Activated naive CD8-positive, alpha-beta T cell treated with anti-CD3 and anti-CD28 coated beads, Interleukin-2, amount 50 U/mL, for 24 hours (primary cell): ENCODE results near the gene ANKRD29.
A peak's percentile ranks its signal among the peaks of the same experiment; 100 is the strongest.
"Not testable (repeated sequence)": the region's sequence is repeated elsewhere in the genome, so short reads cannot be mapped to it uniquely, and the experiment has no call there.

Experiments used
- ATAC-seq: fragments of 150-1000 bp; cut with Tn5 transposase; one replicate; pipeline ENCODE4 v1.10.0; 2021
- DNase-seq: peaks from one replicate; pipeline ENCODE4 v3.0.0; 2021
- H3K27ac Mint-ChIP-seq: one replicate; pipeline ENCODE4 v1.8.0; 2021; ENCODE audit warnings: mild to moderate bottlenecking, mixed read lengths
- H3K27me3 Mint-ChIP-seq: one replicate; pipeline ENCODE4 v1.8.0; 2021; ENCODE audit warnings: mixed read lengths
- H3K36me3 Mint-ChIP-seq: one replicate; pipeline ENCODE4 v1.8.0; 2021; ENCODE audit warnings: low read depth, mixed read lengths
- H3K4me1 Mint-ChIP-seq: one replicate; pipeline ENCODE4 v1.8.0; 2021; ENCODE audit warnings: mixed read lengths
- H3K4me3 Mint-ChIP-seq: one replicate; pipeline ENCODE4 v1.8.0; 2021; ENCODE audit warnings: mild to moderate bottlenecking, moderate library complexity, mixed read lengths
- H3K9me3 Mint-ChIP-seq: one replicate; pipeline ENCODE4 v1.8.0; 2021; ENCODE audit warnings: mixed read lengths

ANKRD29 gene

GRCh38 chr18:23643815-23644490 lies 18.8 kb downstream of the ANKRD29 start:
- Mint-ChIP-seq H3K27ac (no peak overlapping the region), H3K4me1 (no peaks in the 10 kb centered on the region), H3K27me3 (no peaks in the 10 kb centered on the region), H3K4me3 (no peak overlapping the region), H3K36me3 (no peaks in the 10 kb centered on the region), H3K9me3 (no peaks in the 10 kb centered on the region)
- ATAC-seq (no peak), DNase-seq (no peak)

- no peaks in the 10 kb centered on the region for H3K27me3 Mint-ChIP-seq
- no peaks in the 10 kb centered on the region for H3K36me3 Mint-ChIP-seq
- no peaks in the 10 kb centered on the region for H3K4me1 Mint-ChIP-seq
- ATAC-seq: no peak
- H3K4me3 Mint-ChIP-seq: no peak overlapping the region
- H3K27ac Mint-ChIP-seq: no peak overlapping the region
- H3K9me3 Mint-ChIP-seq: no peaks in the 10 kb centered on the region
- no peak for DNase-seq
Measured at GRCh38 chr18:23641937-23642666, 20.6 kb downstream of the ANKRD29 start.

- H3K9me3 Mint-ChIP-seq: no peaks in the 10 kb centered on the region
- no peak for DNase-seq
- no peak overlapping the region for H3K27ac Mint-ChIP-seq
- no peaks in the 10 kb centered on the region for H3K4me1 Mint-ChIP-seq
- H3K27me3 Mint-ChIP-seq: no peaks in the 10 kb centered on the region
- ATAC-seq: no peak
- H3K4me3 Mint-ChIP-seq: no peak overlapping the region
- no peaks in the 10 kb centered on the region for H3K36me3 Mint-ChIP-seq
Measured at GRCh38 chr18:23641143-23641720, 21.5 kb downstream of the ANKRD29 start.

GRCh38 chr18:23640052-23640451 lies 22.7 kb downstream of the ANKRD29 start:
- no peaks in the 10 kb centered on the region for H3K9me3 Mint-ChIP-seq
- H3K4me3 Mint-ChIP-seq: no peak overlapping the region
- H3K27me3 Mint-ChIP-seq: no peaks in the 10 kb centered on the region
- no peak overlapping the region for H3K27ac Mint-ChIP-seq
- H3K4me1 Mint-ChIP-seq: peaks cover 7% of the 10 kb centered on the region
- H3K36me3 Mint-ChIP-seq: no peaks in the 10 kb centered on the region
- ATAC-seq: no peak
- no peak for DNase-seq

- peaks cover 13% of the 10 kb centered on the region for H3K4me1 Mint-ChIP-seq
- not testable (repeated sequence) for H3K27me3 Mint-ChIP-seq, DNase-seq, ATAC-seq, H3K9me3 Mint-ChIP-seq, H3K27ac Mint-ChIP-seq, H3K4me3 Mint-ChIP-seq, H3K36me3 Mint-ChIP-seq
Measured at GRCh38 chr18:23636433-23636832, 26.3 kb downstream of the ANKRD29 start.

GRCh38 chr18:23636071-23636399 lies 26.7 kb downstream of the ANKRD29 start:
- H3K27me3 Mint-ChIP-seq: peaks cover 2% of the 10 kb centered on the region
- peaks cover 13% of the 10 kb centered on the region for H3K4me1 Mint-ChIP-seq
- no peaks in the 10 kb centered on the region for H3K36me3 Mint-ChIP-seq
- no peak overlapping the region for H3K4me3 Mint-ChIP-seq
- no peak for ATAC-seq
- DNase-seq: no peak
- H3K9me3 Mint-ChIP-seq: no peaks in the 10 kb centered on the region
- H3K27ac Mint-ChIP-seq: no peak overlapping the region

DNA sequence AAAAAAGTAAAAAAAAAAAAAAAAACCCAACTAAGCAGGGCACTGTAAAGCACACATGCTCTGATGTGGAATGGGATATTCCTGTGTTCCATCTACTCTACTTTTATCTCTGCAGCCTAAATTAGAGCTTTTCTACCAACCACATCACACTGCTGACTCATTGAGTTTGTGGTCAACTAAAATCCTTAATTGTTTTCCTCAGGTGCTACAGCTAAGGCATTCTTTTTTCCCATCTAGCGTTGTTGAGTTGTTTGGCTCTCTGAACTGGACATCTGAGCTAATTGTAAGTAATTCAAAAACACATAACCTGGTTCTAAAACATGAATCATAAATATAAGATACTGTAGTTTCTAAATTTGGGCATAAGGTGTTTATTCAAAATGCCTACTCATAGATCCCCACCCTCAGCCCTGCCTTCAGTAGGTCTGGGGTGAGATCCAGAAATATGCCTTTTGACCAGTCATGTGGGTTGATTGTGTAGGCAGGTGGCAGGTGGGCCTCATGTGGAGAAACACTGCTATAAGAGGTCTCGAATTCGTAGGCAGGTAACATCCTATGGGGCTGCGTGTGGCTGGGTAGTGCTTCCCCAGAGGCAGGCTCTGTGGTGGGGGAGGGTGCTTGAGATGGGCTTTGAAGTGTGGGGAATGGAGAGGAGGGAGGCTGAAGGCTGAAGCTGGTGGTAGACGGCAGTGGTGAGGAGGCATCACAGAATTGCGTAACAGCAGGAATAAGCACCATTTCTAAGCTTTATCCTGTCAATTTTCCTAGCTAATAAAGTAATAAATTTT lies 27.2 kb downstream of the ANKRD29 start:
- Mint-ChIP-seq H3K4me3 (no peak overlapping the region), H3K9me3 (no peaks in the 10 kb centered on the region), H3K27ac (no peak overlapping the region), H3K4me1 (peaks cover 13% of the 10 kb centered on the region), H3K36me3 (no peaks in the 10 kb centered on the region), H3K27me3 (peaks cover 2% of the 10 kb centered on the region)
- ATAC-seq (no peak), DNase-seq (no peak)

DNA sequence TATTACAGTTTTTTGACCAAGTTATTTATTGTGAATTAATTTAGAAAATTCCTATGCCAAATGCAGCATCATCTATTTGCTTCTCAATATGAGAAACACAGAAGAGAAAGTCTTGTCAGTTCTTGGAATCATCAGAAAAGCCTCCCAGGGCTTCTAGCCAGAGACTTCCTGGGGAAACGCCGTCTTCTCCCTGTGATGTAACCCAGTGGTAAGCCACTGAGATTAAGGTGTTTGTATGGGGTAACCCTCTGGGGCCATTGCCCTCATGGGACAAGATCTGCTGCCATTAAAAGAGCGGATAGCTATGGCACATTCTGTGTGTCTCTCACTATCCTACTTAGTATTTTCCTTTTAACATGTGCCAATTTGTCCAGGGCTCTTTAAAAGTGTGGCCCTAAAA lies 28.0 kb downstream of the ANKRD29 start:
- DNase-seq (no peak), ATAC-seq (no peak)
- Mint-ChIP-seq H3K9me3 (no peaks in the 10 kb centered on the region), H3K27me3 (peaks cover 2% of the 10 kb centered on the region), H3K4me1 (peaks cover 13% of the 10 kb centered on the region), H3K36me3 (no peaks in the 10 kb centered on the region), H3K4me3 (no peak overlapping the region), H3K27ac (no peak overlapping the region)

DNA sequence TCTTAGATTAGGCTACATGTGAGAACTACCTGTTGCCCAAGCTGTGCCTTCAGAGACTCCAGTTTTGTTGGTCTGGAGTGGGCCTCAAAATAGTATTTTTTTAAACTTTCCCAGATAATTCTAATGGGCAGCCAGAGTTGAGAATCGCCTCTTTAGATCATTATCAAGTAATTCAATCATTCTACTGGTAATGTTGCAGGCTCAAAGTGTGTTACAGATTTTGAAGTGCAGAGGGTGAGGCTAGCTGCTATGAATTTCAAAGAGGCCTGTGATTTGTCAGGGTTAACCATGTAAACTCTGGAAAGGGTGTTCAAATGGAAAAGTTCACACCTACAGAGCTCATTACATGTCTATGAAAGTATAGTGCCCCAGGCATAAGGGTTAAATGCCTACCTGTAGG lies 30.1 kb downstream of the ANKRD29 start:
- Mint-ChIP-seq H3K4me3 (no peak overlapping the region), H3K27ac (no peak overlapping the region), H3K36me3 (no peaks in the 10 kb centered on the region), H3K9me3 (no peaks in the 10 kb centered on the region), H3K4me1 (peaks cover 14% of the 10 kb centered on the region), H3K27me3 (peaks cover 4% of the 10 kb centered on the region)
- no peak for ATAC-seq
- DNase-seq: no peak

GRCh38 chr18:23631746-23632145 lies 31.0 kb downstream of the ANKRD29 start:
- Mint-ChIP-seq H3K36me3 (no peaks in the 10 kb centered on the region), H3K9me3 (no peaks in the 10 kb centered on the region), H3K27ac (no peak overlapping the region), H3K4me3 (no peak overlapping the region), H3K4me1 (peaks cover 22% of the 10 kb centered on the region), H3K27me3 (peaks cover 4% of the 10 kb centered on the region)
- DNase-seq: no peak
- no peak for ATAC-seq

GRCh38 chr18:23631312-23631711 lies 31.4 kb downstream of the ANKRD29 start:
- Mint-ChIP-seq H3K4me1 (peaks cover 27% of the 10 kb centered on the region), H3K27ac (no peak overlapping the region), H3K9me3 (no peaks in the 10 kb centered on the region), H3K4me3 (no peak overlapping the region), H3K36me3 (no peaks in the 10 kb centered on the region), H3K27me3 (peaks cover 4% of the 10 kb centered on the region)
- DNase-seq (no peak), ATAC-seq (no peak)

GRCh38 chr18:23629444-23629946 lies 33.2 kb downstream of the ANKRD29 start:
- Mint-ChIP-seq H3K27ac (no peak overlapping the region), H3K9me3 (no peaks in the 10 kb centered on the region), H3K27me3 (peaks cover 4% of the 10 kb centered on the region), H3K36me3 (no peaks in the 10 kb centered on the region), H3K4me1 (peaks cover 19% of the 10 kb centered on the region), H3K4me3 (no peak overlapping the region)
- ATAC-seq: peak; percentile 26
- no peak for DNase-seq

DNA sequence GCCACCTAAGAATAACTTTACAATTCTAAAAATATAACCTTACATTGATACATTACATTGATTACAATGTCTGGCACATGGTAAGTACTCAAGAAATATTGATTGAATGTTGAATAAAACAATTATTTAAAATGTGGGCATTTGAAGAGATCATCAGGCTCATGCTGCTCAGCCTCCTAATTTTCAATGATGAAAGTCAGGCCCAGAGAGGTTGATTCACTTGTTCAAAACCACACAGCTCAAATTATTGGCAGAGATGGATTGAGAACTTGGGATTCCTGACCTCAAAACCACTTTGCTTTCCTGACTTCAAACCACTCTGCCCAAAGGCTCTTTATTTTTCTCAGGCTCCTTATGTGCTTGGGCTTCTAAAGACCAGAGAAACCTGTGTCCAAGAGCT lies 34.7 kb downstream of the ANKRD29 start:
- no peaks in the 10 kb centered on the region for H3K36me3 Mint-ChIP-seq
- DNase-seq (no peak), ATAC-seq (no peak)
- peaks cover 17% of the 10 kb centered on the region for H3K4me1 Mint-ChIP-seq
- no peak overlapping the region for H3K27ac Mint-ChIP-seq
- H3K9me3 Mint-ChIP-seq: no peaks in the 10 kb centered on the region
- H3K27me3 Mint-ChIP-seq: peaks cover 3% of the 10 kb centered on the region
- no peak overlapping the region for H3K4me3 Mint-ChIP-seq

GRCh38 chr18:23627321-23627720 lies 35.4 kb downstream of the ANKRD29 start:
- Mint-ChIP-seq H3K4me3 (no peak overlapping the region), H3K27me3 (peaks cover 3% of the 10 kb centered on the region), H3K27ac (no peak overlapping the region), H3K36me3 (no peaks in the 10 kb centered on the region), H3K4me1 (peaks cover 17% of the 10 kb centered on the region), H3K9me3 (no peaks in the 10 kb centered on the region)
- no peak for DNase-seq
- ATAC-seq: no peak
